Lower lobe of right lung (tissue), 2 donors: ENCODE data around the gene KIFC3. TPM values are rescaled to one million over a fixed set of nuclear protein-coding genes. Genes with fewer than 3 reads are reported as not detected.

Source experiments
- ATAC-seq, 2 donors: fragments of 200-7000 bp; cut with Tn5 transposase; one replicate each; pipeline ENCODE4 v1.9.1; 2020 to 2022; ENCODE audit warnings: mild to moderate bottlenecking in 2 of 2, moderate library complexity in 2 of 2
- DNase-seq: peaks from one replicate; pipeline ENCODE4 v3.0.0-alpha.2; 2020
- H3K27ac ChIP-seq: fragments of 200-600 bp; one replicate; pipeline ENCODE4 v1.8.0; 2022
- H3K27me3 ChIP-seq: fragments of 200-600 bp; one replicate; pipeline ENCODE4 v1.8.0; 2022; ENCODE audit warnings: low read depth
- H3K36me3 ChIP-seq: fragments of 200-600 bp; one replicate; pipeline ENCODE4 v1.8.0; 2022; ENCODE audit warnings: mild to moderate bottlenecking
- H3K4me1 ChIP-seq: fragments of 200-600 bp; one replicate; pipeline ENCODE4 v1.8.0; 2022
- H3K4me3 ChIP-seq: fragments of 200-600 bp; one replicate; pipeline ENCODE4 v1.8.0; 2022; ENCODE audit warnings: mild to moderate bottlenecking
- H3K9me3 ChIP-seq: fragments of 200-600 bp; one replicate; pipeline ENCODE4 v1.8.0; 2022
- CTCF ChIP-seq: fragments of 200-600 bp; IDR thresholded peaks from one replicate; pipeline ENCODE4 v1.8.0; 2022; ENCODE audit warnings: antibody characterized with exemption, mild to moderate bottlenecking
- intact Hi-C: fragments of 100-400 bp; cut with DNase I; formaldehyde crosslinking; loops from one replicate; pipeline ENCODE4 v1.11.0; 2022
- total RNA-seq: library from RNA; stranded (reverse); fragmentation: NEBNext Ultra II Directional; extraction: Animal tissue kit (Norgen Biotek cat#: 25700); gene quantifications from one replicate; pipeline ENCODE4 v1.2.1, GENCODE V29; 2021
- donor health status: DM: no; HTN: yes; CAD: no; lungs with severe emphysema.

The KIFC3 gene
- total RNA-seq, 1 donor from 2014 or later = 70.9 TPM

GRCh38 chr16:57739756-57740422 is 62.4 kb downstream of the KIFC3 start:
- DNase-seq = no peak
- H3K27me3 ChIP-seq = no peaks in the 10 kb centered on the region
- H3K4me3 ChIP-seq = no peak overlapping the region
- peaks cover 12% of the 10 kb centered on the region for H3K4me1 ChIP-seq
- no peak for ATAC-seq
- H3K36me3 ChIP-seq = peaks cover 27% of the 10 kb centered on the region
- no peak overlapping the region for H3K27ac ChIP-seq
- no peak for TF ChIP-seq CTCF
- intact Hi-C loops = no loop called here
- no peaks in the 10 kb centered on the region for H3K9me3 ChIP-seq

DNA sequence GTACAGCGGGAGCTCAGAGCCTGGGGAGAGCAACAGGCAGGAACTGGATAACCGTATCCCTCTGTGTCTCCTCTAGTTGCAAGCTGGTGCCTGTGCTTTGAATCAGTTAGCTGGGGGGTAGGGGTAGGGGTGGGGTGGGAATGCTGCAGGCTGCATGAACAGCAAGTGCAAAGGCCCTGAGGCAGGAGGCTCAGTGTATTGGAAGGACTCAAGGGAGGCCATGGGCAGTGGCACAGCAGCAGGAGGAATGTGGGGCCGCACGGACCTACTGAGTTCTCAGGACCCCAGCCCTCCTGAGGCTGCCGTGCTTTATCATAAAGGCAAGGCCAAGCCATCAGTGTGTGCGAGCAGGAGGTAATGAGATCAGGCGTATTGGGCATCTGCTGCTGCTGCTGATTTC is 63.4 kb downstream of the KIFC3 start:
- H3K4me3 ChIP-seq = no peak overlapping the region
- no peaks in the 10 kb centered on the region for H3K27me3 ChIP-seq
- H3K4me1 ChIP-seq = peaks cover 19% of the 10 kb centered on the region
- ATAC-seq (no peak), DNase-seq (no peak)
- no peak for TF ChIP-seq CTCF
- H3K27ac ChIP-seq = no peak overlapping the region
- peaks cover 16% of the 10 kb centered on the region for H3K36me3 ChIP-seq
- intact Hi-C loops = no loop called here
- H3K9me3 ChIP-seq = no peaks in the 10 kb centered on the region

- Histone ChIP-seq H3K4me3 (peak overlapping the region; percentile 89), H3K27me3 (no peaks in the 10 kb centered on the region), H3K36me3 (no peaks in the 10 kb centered on the region), H3K4me1 (peaks cover 19% of the 10 kb centered on the region), H3K27ac (peak overlapping the region; percentile 85), H3K9me3 (no peaks in the 10 kb centered on the region)
- intact Hi-C loops = no loop called here
- peak; percentile 15 for TF ChIP-seq CTCF
- peak in 1 of 2 donors; percentile 30 for ATAC-seq
- DNase-seq = no peak
These were observed 65.6 kb downstream of the KIFC3 start for GRCh38 chr16:57736419-57737351.

GRCh38 chr16:57735755-57736418 is 66.4 kb downstream of the KIFC3 start, which contains the start of gene KATNB1:
Gene KATNB1 (plus strand): TSS chr16:57735770. CDS start chr16:57737244, 1,474 bp downstream.
- H3K4me1 ChIP-seq = peaks cover 19% of the 10 kb centered on the region
- peak within 1 kb of the TSS; percentile 89 for H3K4me3 ChIP-seq
- peak within 1 kb of the TSS; percentile 88 for H3K27ac ChIP-seq
- TF ChIP-seq CTCF = no peak
- no peaks in the 10 kb centered on the region for H3K9me3 ChIP-seq
- DNase-seq = no peak
- no peaks in the 10 kb centered on the region for H3K36me3 ChIP-seq
- no peaks in the 10 kb centered on the region for H3K27me3 ChIP-seq
- intact Hi-C loops = no loop called here
- ATAC-seq = peak; percentile 40 to 47
